Right lobe of liver (tissue), 6 donors: ENCODE data around the gene AP4E1. TPM values are rescaled to one million over a fixed set of nuclear protein-coding genes. Genes with fewer than 3 reads are reported as not detected.

Experiments used
- ATAC-seq, 4 donors: fragments of 200-7000 bp; cut with Tn5 transposase; one replicate each; pipeline ENCODE4 v1.9.1; 2020; ENCODE audit warnings: mild to moderate bottlenecking in 4 of 4, moderate library complexity in 4 of 4
- DNase-seq, 3 donors: peaks; one replicate each; pipeline ENCODE4 v3.0.0-alpha.2; 2020
- H3K27ac ChIP-seq, 3 donors: fragments of 200-600 bp; one replicate each; pipeline ENCODE4 v1.8.0; 2022
- H3K27me3 ChIP-seq, 2 donors: fragments of 200-600 bp; one replicate each; pipeline ENCODE4 v1.8.0; 2022
- H3K36me3 ChIP-seq, 4 donors: fragments of 200-600 bp; sonication (generic) in 1 of 4; one replicate each; pipeline versions ENCODE4 v1.5.1 to v1.8.0; 2017 to 2022; ENCODE audit warnings: control low read depth in 1 of 4
- H3K4me1 ChIP-seq, 4 donors: fragments of 200-600 bp; sonication (generic) in 1 of 4; one replicate each; pipeline versions ENCODE4 v1.5.1 to v1.8.0; 2017 to 2022; ENCODE audit warnings: control low read depth in 1 of 4
- H3K4me3 ChIP-seq, 3 donors: fragments of 200-600 bp; one replicate each; pipeline ENCODE4 v1.8.0; 2022
- H3K9me3 ChIP-seq, 4 donors: fragments of 200-600 bp; sonication (generic) in 1 of 4; one replicate each; pipeline versions ENCODE4 v1.5.1 to v1.8.0; 2017 to 2022; ENCODE audit warnings: control low read depth in 1 of 4
- POLR2A ChIP-seq: fragments of 450-650 bp; IDR thresholded peaks from one replicate; pipeline ENCODE4 v1.6.1; 2017; ENCODE audit warnings: antibody characterized with exemption, mild to moderate bottlenecking
- WGBS: methylation state at CpG from one replicate; pipeline ENCODE4 v1.1.6; 2018; ENCODE audit warnings: low coverage, low lambda C conversion rate; ENCODE audit not compliant: insufficient coverage; ENCODE audit errors: missing lambda C conversion rate; 5-methylcytosine and 5-hydroxymethylcytosine counted together
- intact Hi-C, 2 donors: fragments of 100-400 bp; cut with DNase I; formaldehyde crosslinking; loops; one replicate each; pipeline versions ENCODE4 v1.11.2 to v1.14.1; 2022
- total RNA-seq, 6 experiments: library from RNA; depleted of rRNA in 2 of 6; stranded (reverse); fragments of >200 nt in 2 of 6; fragmentation: NEBNext Ultra II Directional in 3 of 6; extraction: Animal tissue kit (Norgen Biotek cat#: 25700) in 3 of 6; gene quantifications; one replicate each; pipeline versions ENCODE4 v1.1.0 to v1.2.4, GENCODE V29; 2016 to 2023
- TF ChIP-seq, protein P1 (sequence below), 4 donors: fragments of 200-600 bp in 3 of 4; fragments of 450-650 bp in 1 of 4; IDR thresholded peaks; one replicate each; pipeline versions ENCODE4 v1.5.1 to v1.8.0; 2016 to 2022; ENCODE audit warnings: antibody characterized with exemption in 4 of 4, mild to moderate bottlenecking in 2 of 4
- donor health status: DM: no; HTN: yes; CAD: no.
- donor health status: DM: no; HTN: no; CAD: no.
- donor health status: DM: no; HTN: no; CAD: no.
- donor health status: DM: no; HTN: yes; CAD: no.
- donor health status: DM: no; HTN: yes; CAD: no.

AP4E1 gene
- total RNA-seq, 6 experiments from 2014 or later, result 4.2 to 5.4 (median 5.0) TPM

DNA sequence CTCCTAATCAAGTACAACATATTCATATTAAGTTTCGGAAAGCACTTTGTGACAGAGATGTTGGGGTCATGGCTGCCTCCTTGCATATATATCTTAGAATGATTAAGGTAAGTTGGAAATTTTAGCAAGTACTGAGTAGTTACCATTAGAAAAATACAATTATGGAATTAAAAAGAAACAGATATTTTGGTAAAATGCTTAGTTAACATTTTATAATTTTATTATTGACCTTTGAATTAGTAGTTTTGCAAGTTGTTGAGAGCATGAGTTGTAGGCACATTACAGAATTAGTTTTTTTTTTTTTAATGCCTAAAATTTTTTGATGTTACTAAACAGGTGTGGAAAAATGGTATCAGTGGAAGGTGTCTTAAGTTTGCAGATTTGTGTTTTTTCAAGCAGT is 20.6 kb downstream of the AP4E1 start:
- WGBS, result 92% methylated on average over 1 of the region's 1 CpG
- DNase-seq, result no peak
- Histone ChIP-seq H3K36me3 (peaks cover 0 to 27% (median 9%) of the 10 kb centered on the region in 4 donors), H3K9me3 (no peaks in the 10 kb centered on the region), H3K27me3 (no peaks in the 10 kb centered on the region), H3K4me3 (no peak overlapping the region), H3K4me1 (peaks cover 0 to 6% (median 0%) of the 10 kb centered on the region in 4 donors), H3K27ac (no peak overlapping the region)
- no peak for TF ChIP-seq POLR2A
- TF ChIP-seq, protein P1, sequence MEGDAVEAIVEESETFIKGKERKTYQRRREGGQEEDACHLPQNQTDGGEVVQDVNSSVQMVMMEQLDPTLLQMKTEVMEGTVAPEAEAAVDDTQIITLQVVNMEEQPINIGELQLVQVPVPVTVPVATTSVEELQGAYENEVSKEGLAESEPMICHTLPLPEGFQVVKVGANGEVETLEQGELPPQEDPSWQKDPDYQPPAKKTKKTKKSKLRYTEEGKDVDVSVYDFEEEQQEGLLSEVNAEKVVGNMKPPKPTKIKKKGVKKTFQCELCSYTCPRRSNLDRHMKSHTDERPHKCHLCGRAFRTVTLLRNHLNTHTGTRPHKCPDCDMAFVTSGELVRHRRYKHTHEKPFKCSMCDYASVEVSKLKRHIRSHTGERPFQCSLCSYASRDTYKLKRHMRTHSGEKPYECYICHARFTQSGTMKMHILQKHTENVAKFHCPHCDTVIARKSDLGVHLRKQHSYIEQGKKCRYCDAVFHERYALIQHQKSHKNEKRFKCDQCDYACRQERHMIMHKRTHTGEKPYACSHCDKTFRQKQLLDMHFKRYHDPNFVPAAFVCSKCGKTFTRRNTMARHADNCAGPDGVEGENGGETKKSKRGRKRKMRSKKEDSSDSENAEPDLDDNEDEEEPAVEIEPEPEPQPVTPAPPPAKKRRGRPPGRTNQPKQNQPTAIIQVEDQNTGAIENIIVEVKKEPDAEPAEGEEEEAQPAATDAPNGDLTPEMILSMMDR (IDR thresholded peaks at IDR 0.05), result no peak
- intact Hi-C loops, result no loop called here
- no peak for ATAC-seq

DNA sequence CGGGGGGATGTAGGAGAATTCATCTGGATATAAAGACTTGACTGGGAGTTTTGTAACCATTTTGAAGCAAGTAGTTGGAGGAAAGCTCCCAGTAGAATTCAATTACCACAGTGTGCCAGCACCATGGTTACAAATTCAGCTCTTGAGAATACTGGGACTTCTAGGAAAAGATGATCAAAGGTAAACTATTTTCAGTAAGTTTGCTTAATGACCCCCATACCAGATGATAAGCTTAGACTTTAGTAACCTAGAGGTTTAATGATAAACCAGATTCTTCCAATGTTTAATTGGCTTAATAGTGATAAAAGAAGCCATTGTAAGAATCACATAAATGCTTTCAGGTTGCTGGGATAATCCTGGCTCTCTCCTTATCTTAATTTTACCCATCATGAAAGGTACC is 22.3 kb downstream of the AP4E1 start:
- Histone ChIP-seq H3K27me3 (no peaks in the 10 kb centered on the region), H3K36me3 (peaks cover 0 to 27% (median 9%) of the 10 kb centered on the region in 4 donors), H3K4me3 (no peak overlapping the region), H3K9me3 (no peaks in the 10 kb centered on the region), H3K27ac (no peak overlapping the region), H3K4me1 (peaks cover 0 to 6% (median 0%) of the 10 kb centered on the region in 4 donors)
- TF ChIP-seq, protein P1 (IDR thresholded peaks at IDR 0.05), result no peak
- TF ChIP-seq POLR2A, result no peak
- intact Hi-C loops, result no loop called here
- DNase-seq (no peak), ATAC-seq (peak in 2 of 4 donors; percentile 32 to 65)
- 94% methylated on average over 1 of the region's 1 CpG for WGBS

DNA sequence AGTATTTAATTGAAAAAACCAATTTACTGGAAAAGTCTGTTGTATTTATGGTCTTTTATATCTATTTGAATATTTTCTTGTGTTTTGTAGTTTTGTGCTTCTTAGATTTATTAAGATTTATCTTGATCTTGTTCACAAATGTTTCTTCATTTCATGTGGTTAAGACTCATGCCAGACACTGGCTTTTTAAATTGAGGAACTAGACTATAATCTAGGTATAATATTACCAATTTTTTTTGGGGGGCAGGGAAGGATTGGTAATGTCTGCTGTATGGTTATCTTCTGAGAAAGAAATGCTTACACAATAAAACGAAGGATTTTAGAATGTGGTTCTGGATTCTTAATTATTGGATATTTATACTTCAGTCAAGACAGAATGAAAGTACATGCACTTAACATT is 24.9 kb downstream of the AP4E1 start:
- ATAC-seq (no peak), DNase-seq (no peak)
- Histone ChIP-seq H3K27me3 (no peaks in the 10 kb centered on the region), H3K4me3 (no peak overlapping the region), H3K9me3 (no peaks in the 10 kb centered on the region), H3K27ac (no peak overlapping the region), H3K36me3 (peaks cover 0 to 12% (median 2%) of the 10 kb centered on the region in 4 donors), H3K4me1 (peaks cover 0 to 6% (median 0%) of the 10 kb centered on the region in 4 donors)
- TF ChIP-seq POLR2A, result no peak
- TF ChIP-seq, protein P1 (IDR thresholded peaks at IDR 0.05), result no peak
- WGBS, result 79% methylated on average over 1 of the region's 1 CpG
- intact Hi-C loops, result no loop called here

DNA sequence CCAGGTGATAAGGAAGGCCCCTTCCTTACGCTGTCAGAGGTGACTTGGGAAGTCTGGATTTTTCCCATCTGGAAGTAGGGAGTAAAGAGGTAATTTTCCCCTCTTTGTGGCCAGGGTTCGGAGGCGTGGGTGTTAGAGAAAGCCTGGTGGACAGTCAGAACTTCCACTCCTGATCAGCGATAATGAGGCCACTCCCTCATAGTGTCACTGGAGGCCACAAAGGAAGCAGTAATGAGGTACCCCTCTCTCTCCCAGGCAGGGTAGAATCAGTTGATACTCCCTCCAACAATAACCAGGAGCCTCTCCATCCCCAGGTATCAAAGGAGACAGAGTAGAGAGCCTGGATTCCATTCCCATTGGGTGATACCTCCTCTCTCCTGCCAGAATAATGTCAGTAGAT is 30.0 kb downstream of the AP4E1 start:
- H3K9me3 ChIP-seq, result peaks cover 0 to 3% (median 0%) of the 10 kb centered on the region in 4 donors
- intact Hi-C loops, result no loop called here
- no peaks in the 10 kb centered on the region for H3K27me3 ChIP-seq
- H3K36me3 ChIP-seq, result peaks cover 0 to 2% (median 0%) of the 10 kb centered on the region in 4 donors
- H3K4me3 ChIP-seq, result no peak overlapping the region
- DNase-seq (no peak), ATAC-seq (no peak)
- WGBS, result 100% methylated on average over 2 of the region's 4 CpGs
- H3K4me1 ChIP-seq, result no peaks in the 10 kb centered on the region
- H3K27ac ChIP-seq, result no peak overlapping the region
- TF ChIP-seq, protein P1 (IDR thresholded peaks at IDR 0.05), result no peak
- TF ChIP-seq POLR2A, result no peak

DNA sequence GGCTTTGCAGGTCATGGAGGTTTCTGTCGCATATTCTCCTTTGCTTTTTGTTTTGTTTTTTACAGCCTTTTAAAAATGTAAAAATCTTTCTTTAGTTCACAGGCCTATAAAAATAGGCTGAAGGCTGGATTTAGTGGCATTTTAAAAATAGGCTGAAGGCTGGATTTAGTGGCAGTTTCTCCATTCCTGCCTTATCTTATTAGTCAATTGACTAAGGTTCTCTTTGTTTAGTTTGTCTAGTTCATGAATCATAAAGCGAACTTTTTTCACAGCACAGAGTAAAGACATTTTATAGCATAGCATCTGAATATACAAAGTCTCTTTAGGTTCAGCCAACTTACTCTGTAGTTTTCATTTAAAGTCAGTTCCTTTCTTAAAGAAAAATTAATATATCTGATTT is 31.4 kb downstream of the AP4E1 start:
- no peak for DNase-seq
- peak in 1 of 4 donors; percentile 54 for ATAC-seq
- intact Hi-C loops, result no loop called here
- Histone ChIP-seq H3K27ac (no peak overlapping the region), H3K4me3 (no peak overlapping the region), H3K27me3 (no peaks in the 10 kb centered on the region), H3K36me3 (peaks cover 0 to 6% (median 0%) of the 10 kb centered on the region in 4 donors), H3K9me3 (peaks cover 0 to 3% (median 0%) of the 10 kb centered on the region in 4 donors), H3K4me1 (no peaks in the 10 kb centered on the region)
- TF ChIP-seq, protein P1 (IDR thresholded peaks at IDR 0.05), result no peak
- TF ChIP-seq POLR2A, result no peak
- WGBS, result 75% methylated on average over 2 of the region's 2 CpGs
